ENCODE results near the gene TFPT. TPM values are rescaled to one million over a fixed set of nuclear protein-coding genes. Genes with fewer than 3 reads are reported as not detected.
"Not testable (repeated sequence)": the region's sequence is repeated elsewhere in the genome, so short reads cannot be mapped to it uniquely, and the experiment has no call there.

TFPT gene
- total RNA-seq, 1 donor from 2014 or later: 9.4 TPM

DNA sequence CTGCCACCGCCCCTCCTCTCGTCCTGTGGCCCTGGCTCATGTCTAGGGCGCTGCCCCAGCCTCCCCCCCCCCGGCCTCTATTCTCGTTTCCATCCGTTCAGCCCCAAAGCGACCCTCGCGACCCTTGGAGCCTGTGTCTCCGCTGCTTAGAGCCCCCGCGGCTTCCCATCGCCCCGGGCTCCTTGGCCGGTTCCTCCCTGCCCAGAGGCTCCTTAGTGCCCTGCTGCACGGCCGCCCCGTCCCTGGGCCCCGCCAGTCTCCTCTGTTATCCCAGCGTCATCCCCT, 12.9 kb upstream of the TFPT start:
- intact Hi-C loops (cut with DNase I): no loop called here
- ATAC-seq (ENCODE audit: poor library complexity) (no peak), DNase-seq (no peak)

DNA sequence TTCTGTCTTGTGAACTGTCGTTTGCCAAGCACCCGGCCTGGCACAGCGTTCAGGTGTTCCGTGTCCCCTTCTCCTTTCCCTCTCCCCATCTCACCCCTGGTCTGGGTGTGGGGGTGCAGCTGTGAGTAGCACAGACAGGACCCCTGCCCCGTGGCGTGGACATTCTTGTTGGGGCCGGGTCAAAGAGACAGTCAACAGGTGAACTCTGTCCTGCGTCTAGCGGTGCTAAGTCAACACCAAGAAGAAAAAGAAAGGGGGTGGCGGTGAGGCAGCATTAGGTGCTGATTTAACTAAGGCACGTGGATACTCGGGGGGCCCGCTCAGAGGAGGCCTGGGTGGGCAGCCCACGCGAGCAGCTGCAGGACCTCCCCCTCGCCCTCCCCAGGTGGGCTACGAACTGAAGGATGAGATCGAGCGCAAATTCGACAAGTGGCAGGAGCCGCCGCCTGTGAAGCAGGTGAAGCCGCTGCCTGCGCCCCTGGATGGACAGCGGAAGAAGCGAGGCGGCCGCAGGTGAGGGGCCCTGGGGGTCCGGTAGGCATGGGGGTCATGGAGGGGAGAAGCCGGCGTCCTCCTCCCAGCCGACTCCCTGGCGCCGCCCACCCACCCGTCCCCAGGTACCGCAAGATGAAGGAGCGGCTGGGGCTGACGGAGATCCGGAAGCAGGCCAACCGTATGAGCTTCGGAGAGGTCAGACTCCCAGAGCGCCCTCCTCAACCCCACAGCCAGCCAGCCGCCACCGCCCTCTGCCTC, 12.4 kb upstream of the TFPT start:
- intact Hi-C loops (cut with DNase I): no loop called here
- no peak for ATAC-seq (ENCODE audit: poor library complexity)
- no peak for DNase-seq

- ATAC-seq (ENCODE audit: poor library complexity) (no peak), DNase-seq (no peak)
- intact Hi-C loops (cut with DNase I): no loop called here
Measured at GRCh38 chr19:54125713-54126112, 10.3 kb upstream of the TFPT start.

- intact Hi-C loops (cut with DNase I): no loop called here
- no peak for ATAC-seq (ENCODE audit: poor library complexity)
- no peak for DNase-seq
Measured at GRCh38 chr19:54124393-54124792, 8.9 kb upstream of the TFPT start.

GRCh38 chr19:54123682-54124081, 8.2 kb upstream of the TFPT start:
- DNase-seq (no peak), ATAC-seq (ENCODE audit: poor library complexity) (no peak)
- intact Hi-C loops (cut with DNase I): no loop called here

DNA sequence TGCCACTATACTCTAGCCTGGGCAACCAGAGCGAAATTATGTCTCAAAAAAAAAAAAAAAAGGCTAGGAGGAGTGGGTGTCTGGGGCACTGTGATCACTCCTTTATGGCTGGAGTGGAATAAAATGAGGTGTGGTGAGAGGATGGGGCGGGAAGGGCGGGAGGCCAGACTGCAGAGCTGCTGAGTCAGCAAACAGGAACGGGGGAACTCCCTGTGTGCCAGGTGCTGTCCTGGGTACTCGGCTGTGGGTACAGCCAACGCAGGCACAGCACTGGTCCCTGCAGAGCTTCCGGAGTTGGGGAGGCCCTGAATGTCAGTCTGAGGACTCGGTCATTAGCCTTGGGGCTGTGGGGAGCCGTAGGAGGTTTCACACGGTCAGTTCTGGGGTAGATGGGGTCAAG, 5.8 kb upstream of the TFPT start:
- DNase-seq: no peak
- ATAC-seq (ENCODE audit: poor library complexity): no peak
- intact Hi-C loops (cut with DNase I): no loop called here

DNA sequence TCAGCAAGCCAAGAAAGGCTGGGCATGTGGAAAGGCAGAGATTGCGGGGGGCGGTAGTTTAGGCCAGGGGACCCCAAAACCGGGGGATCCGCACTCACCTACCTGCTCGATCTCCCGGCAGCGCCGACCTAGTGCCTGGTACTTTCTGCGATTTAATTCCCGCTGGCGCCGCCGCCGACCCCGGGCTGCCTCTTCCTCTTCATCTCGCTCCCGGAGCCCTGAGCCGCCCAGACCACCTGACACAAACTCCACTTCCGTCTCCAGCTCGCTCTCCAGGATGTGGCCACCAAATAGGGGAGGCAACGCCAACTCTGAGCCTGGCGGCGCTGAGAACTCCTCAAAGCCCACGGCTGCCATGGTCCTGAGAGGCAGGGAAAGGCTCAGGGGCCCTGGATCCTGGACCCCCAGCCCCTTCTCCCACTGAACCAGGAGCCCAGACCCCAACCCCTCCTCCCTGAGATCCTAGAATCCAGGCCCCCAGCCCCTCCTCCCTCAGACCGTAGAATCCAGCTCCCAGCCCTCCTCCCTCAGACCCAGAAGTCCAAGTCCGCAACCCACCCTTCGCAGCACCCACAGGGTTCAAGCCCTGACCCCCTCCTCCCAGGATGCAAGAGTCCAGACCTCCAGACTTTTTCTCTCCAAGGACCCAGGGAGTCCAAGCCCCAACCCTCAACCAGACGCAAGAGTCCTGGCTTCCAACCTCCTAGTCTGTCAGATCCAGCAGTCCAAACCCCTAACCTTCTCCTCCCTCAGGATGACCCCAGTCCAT, 933 bp downstream of the TFPT start:
- peak; percentile 15 for ATAC-seq (ENCODE audit: poor library complexity)
- no peak for DNase-seq
- intact Hi-C loops (cut with DNase I): no loop called here

DNA sequence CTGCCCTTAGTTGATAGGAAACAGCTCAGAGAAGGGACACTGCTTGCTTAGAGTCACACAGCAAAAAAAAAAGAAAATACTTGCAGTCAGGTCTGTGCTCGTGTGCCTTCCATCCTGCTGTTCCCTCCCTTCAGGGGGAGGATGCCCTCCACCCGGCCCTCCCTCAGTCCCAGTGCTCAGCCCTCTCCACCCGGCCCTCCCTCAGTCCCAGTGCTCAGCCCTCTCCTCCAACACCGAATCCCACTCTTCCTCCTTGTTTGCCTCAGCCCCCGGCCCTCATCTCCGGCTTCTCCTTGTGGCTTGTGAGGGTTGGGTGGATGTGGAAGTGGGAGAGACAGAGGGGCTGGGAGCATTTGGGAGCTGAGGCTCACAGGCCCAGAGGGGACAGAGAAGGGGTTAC, 5.8 kb downstream of the TFPT start:
- intact Hi-C loops (cut with DNase I): no loop called here
- no peak for DNase-seq
- no peak for ATAC-seq (ENCODE audit: poor library complexity)

- no peak for DNase-seq
- ATAC-seq (ENCODE audit: poor library complexity): no peak
- intact Hi-C loops (cut with DNase I): no loop called here
Measured at GRCh38 chr19:54108496-54108895, 7.0 kb downstream of the TFPT start.

GRCh38 chr19:54107876-54108490, 7.5 kb downstream of the TFPT start:
- no peak for ATAC-seq (ENCODE audit: poor library complexity)
- intact Hi-C loops (cut with DNase I): no loop called here

DNA sequence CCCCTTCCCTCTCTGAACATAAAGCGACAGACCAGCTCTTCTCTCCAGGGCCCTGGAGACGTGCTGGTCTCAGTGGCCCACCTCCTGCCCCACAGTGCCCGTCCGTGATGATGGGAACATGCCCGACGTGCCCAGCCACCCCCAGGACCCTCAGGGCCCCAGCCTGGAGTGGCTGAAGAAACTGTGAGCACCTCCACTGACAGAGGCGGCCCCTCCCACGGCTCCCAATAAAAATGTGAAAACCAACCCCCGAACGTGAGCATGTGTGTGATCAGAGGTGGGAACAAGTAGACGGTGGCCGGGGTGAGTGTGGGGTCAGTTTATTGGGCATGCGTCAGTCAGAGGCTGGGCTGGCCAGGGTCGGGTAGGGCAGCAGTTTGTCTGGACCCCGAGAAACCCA, 8.7 kb downstream of the TFPT start:
- no peak for DNase-seq
- no peak for ATAC-seq (ENCODE audit: poor library complexity)
- intact Hi-C loops (cut with DNase I): no loop called here

More at GRCh38 chr19:54107876-54108490, 7.5 kb downstream of the TFPT start:
- DNase-seq: no peak

GRCh38 chr19:54105796-54106195, 9.7 kb downstream of the TFPT start:
- intact Hi-C loops (cut with DNase I): no loop called here
- ATAC-seq (ENCODE audit: poor library complexity): no peak

GRCh38 chr19:54104998-54105715, 10.3 kb downstream of the TFPT start:
- ATAC-seq (ENCODE audit: poor library complexity) (no peak), DNase-seq (no peak)
- intact Hi-C loops (cut with DNase I): no loop called here

More at GRCh38 chr19:54105796-54106195, 9.7 kb downstream of the TFPT start:
- no peak for DNase-seq

- peak; percentile 99 for DNase-seq
- peak; percentile 100 for ATAC-seq (ENCODE audit: poor library complexity)
- intact Hi-C loops (cut with DNase I): no loop called here
Measured at GRCh38 chr19:54102421-54103169, 12.9 kb downstream of the TFPT start, which contains the start of gene NDUFA3. NDUFA3 (plus strand) TSS chr19:54102855; CDS start chr19:54102879, 24 bp downstream.

DNA sequence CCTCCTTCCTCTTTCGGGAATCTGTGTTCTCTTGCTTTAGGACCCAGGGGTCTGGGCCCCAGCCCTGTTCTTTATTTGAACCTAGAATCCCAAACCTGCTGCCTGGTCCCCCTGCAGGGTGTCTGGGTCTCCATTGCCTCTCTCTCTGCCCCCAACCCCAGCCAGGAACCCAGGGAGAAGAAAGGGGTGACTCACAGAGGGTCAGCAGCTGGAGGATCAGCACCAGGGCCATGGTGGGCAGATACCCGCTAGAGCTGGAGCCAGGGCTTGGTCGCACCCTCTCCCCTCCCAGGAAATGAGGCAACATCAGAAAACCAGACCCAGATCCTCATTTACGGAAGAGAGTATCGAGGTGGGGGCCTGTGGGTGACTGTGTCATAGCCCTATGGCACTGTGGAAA, 14.9 kb downstream of the TFPT start, which contains the start of gene OSCAR:
OSCAR (minus strand) TSS at position 243 of the 400 bp plus-strand sequence; CDS start at position 232, 11 bp downstream.
- intact Hi-C loops (cut with DNase I): no loop called here
- ATAC-seq (ENCODE audit: poor library complexity) (no peak), DNase-seq (no peak)

- intact Hi-C loops (cut with DNase I); DNase-seq; ATAC-seq (ENCODE audit: poor library complexity): not testable (repeated sequence)
Measured at GRCh38 chr19:54099903-54100255, 15.6 kb downstream of the TFPT start.

- no peak for ATAC-seq (ENCODE audit: poor library complexity)
- intact Hi-C loops (cut with DNase I): no loop called here
- no peak for DNase-seq
Measured at GRCh38 chr19:54099190-54099902, 16.1 kb downstream of the TFPT start.

DNA sequence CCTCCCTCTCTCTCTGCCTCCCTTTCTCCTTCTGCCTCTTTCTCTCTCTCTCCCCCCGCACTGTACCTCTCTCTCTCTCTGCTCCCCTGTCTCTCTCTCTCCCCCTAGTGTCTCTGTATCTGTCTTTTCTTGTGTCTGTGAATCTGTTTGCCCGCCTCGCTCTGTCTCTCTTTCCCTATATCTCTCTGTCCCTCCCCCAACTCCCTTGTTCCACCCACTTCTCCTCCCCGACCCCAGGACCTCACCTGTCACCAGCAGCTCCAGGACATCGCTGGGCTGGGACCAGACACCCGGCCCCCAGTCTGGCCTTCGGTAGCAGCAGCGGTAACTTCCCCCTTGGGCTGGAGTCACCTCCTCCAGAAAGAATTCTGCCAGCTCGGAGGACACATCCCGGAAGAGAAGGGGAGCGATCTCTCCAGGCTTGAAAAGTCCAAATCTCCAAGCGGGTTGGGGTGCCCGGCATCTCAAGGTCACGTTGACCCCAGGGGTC, 18.8 kb downstream of the TFPT start:
- ATAC-seq (ENCODE audit: poor library complexity) (peak; percentile 56), DNase-seq (no peak)
- intact Hi-C loops (cut with DNase I): no loop called here

Measured in Right ventricle myocardium superior (tissue), 1 donor.